MG63 (cell line): ENCODE data around the gene ADCY7. TPM values are rescaled to one million over a fixed set of nuclear protein-coding genes. Genes with fewer than 3 reads are reported as not detected.
"Not testable (repeated sequence)": the region's sequence is repeated elsewhere in the genome, so short reads cannot be mapped to it uniquely, and the experiment has no call there.

ENCODE experiments used
- DNase-seq: peaks from one replicate; pipeline ENCODE4 v3.0.0-alpha.2; 2020
- H3K27me3 ChIP-seq: fragments of 250-450 bp; sonication (Bioruptor Pico); 2 replicates; pipeline ENCODE4 v1.5.1; 2020; ENCODE audit warnings: mild to moderate bottlenecking, moderate library complexity
- H3K36me3 ChIP-seq: fragments of 250-450 bp; sonication (Bioruptor Pico); 2 replicates; pipeline ENCODE4 v1.5.1; 2020; ENCODE audit warnings: mild to moderate bottlenecking, moderate library complexity
- H3K4me3 ChIP-seq: fragments of 250-450 bp; sonication (Bioruptor Pico); 2 replicates; pipeline ENCODE4 v1.5.1; 2020; ENCODE audit warnings: mild to moderate bottlenecking, moderate library complexity
- H3K9me3 ChIP-seq: fragments of 250-450 bp; sonication (Bioruptor Pico); 2 replicates; pipeline ENCODE4 v1.5.1; 2020; ENCODE audit warnings: mild to moderate bottlenecking, moderate library complexity
- total RNA-seq: library from RNA; depleted of rRNA; stranded (reverse); fragments of >200 nt; shearing (Covaris generic); gene quantifications from 2 replicates; pipeline ENCODE4 v1.2.3, GENCODE V29; 2014; ENCODE audit warnings: low replicate concordance

Gene ADCY7
- total RNA-seq, 1 experiment from 2014 or later = 28.0 TPM

- H3K36me3 ChIP-seq = peaks cover 34% of the 10 kb centered on the region
- no peak overlapping the region for H3K4me3 ChIP-seq
- no peak for DNase-seq
- H3K27me3 ChIP-seq = no peaks in the 10 kb centered on the region
- H3K9me3 ChIP-seq = no peaks in the 10 kb centered on the region
Observed at GRCh38 chr16:50326835-50327465, 60.6 kb downstream of the ADCY7 start.

GRCh38 chr16:50329446-50330189 lies 63.3 kb downstream of the ADCY7 start:
- DNase-seq = no peak
- no peak overlapping the region for H3K4me3 ChIP-seq
- H3K27me3 ChIP-seq = no peaks in the 10 kb centered on the region
- H3K36me3 ChIP-seq = peaks cover 21% of the 10 kb centered on the region
- H3K9me3 ChIP-seq = no peaks in the 10 kb centered on the region

GRCh38 chr16:50331570-50331969 lies 65.2 kb downstream of the ADCY7 start:
- DNase-seq = no peak
- H3K4me3 ChIP-seq = no peak overlapping the region
- H3K36me3 ChIP-seq = peaks cover 7% of the 10 kb centered on the region
- H3K27me3 ChIP-seq = no peaks in the 10 kb centered on the region
- no peaks in the 10 kb centered on the region for H3K9me3 ChIP-seq

GRCh38 chr16:50332599-50332998 lies 66.2 kb downstream of the ADCY7 start:
- H3K4me3 ChIP-seq = no peak overlapping the region
- no peaks in the 10 kb centered on the region for H3K27me3 ChIP-seq
- peaks cover 5% of the 10 kb centered on the region for H3K36me3 ChIP-seq
- no peak for DNase-seq
- no peaks in the 10 kb centered on the region for H3K9me3 ChIP-seq

- Histone ChIP-seq H3K4me3 (no peak overlapping the region), H3K9me3 (no peaks in the 10 kb centered on the region), H3K36me3 (peaks cover 3% of the 10 kb centered on the region), H3K27me3 (no peaks in the 10 kb centered on the region)
- no peak for DNase-seq
Observed at GRCh38 chr16:50334106-50334975, 68.0 kb downstream of the ADCY7 start.

GRCh38 chr16:50335196-50335958 lies 69.0 kb downstream of the ADCY7 start:
- no peaks in the 10 kb centered on the region for H3K9me3 ChIP-seq
- peaks cover 4% of the 10 kb centered on the region for H3K36me3 ChIP-seq
- no peak overlapping the region for H3K4me3 ChIP-seq
- no peaks in the 10 kb centered on the region for H3K27me3 ChIP-seq
- no peak for DNase-seq

- H3K27me3 ChIP-seq = no peaks in the 10 kb centered on the region
- no peaks in the 10 kb centered on the region for H3K9me3 ChIP-seq
- no peak overlapping the region for H3K4me3 ChIP-seq
- peaks cover 7% of the 10 kb centered on the region for H3K36me3 ChIP-seq
- no peak for DNase-seq
Observed at GRCh38 chr16:50336884-50337283, 70.5 kb downstream of the ADCY7 start.

GRCh38 chr16:50338371-50339231 lies 72.2 kb downstream of the ADCY7 start:
- H3K9me3 ChIP-seq = no peaks in the 10 kb centered on the region
- no peak for DNase-seq
- no peaks in the 10 kb centered on the region for H3K27me3 ChIP-seq
- H3K4me3 ChIP-seq = no peak overlapping the region
- H3K36me3 ChIP-seq = peaks cover 7% of the 10 kb centered on the region

GRCh38 chr16:50340578-50340977 lies 74.2 kb downstream of the ADCY7 start:
- Histone ChIP-seq H3K36me3 (peaks cover 11% of the 10 kb centered on the region), H3K4me3 (no peak overlapping the region), H3K9me3 (no peaks in the 10 kb centered on the region), H3K27me3 (no peaks in the 10 kb centered on the region)
- DNase-seq = no peak

GRCh38 chr16:50343566-50343965 lies 77.2 kb downstream of the ADCY7 start:
- not testable (repeated sequence) for H3K9me3 ChIP-seq, DNase-seq, H3K27me3 ChIP-seq, H3K4me3 ChIP-seq
- peaks cover 19% of the 10 kb centered on the region for H3K36me3 ChIP-seq

GRCh38 chr16:50345210-50345609 lies 78.9 kb downstream of the ADCY7 start:
- not testable (repeated sequence) for H3K4me3 ChIP-seq, H3K27me3 ChIP-seq, H3K9me3 ChIP-seq, DNase-seq
- peaks cover 32% of the 10 kb centered on the region for H3K36me3 ChIP-seq

GRCh38 chr16:50351116-50351515 lies 84.8 kb downstream of the ADCY7 start:
- H3K27me3 ChIP-seq = no peaks in the 10 kb centered on the region
- DNase-seq = no peak

GRCh38 chr16:50351952-50352351 lies 85.6 kb downstream of the ADCY7 start:
- no peaks in the 10 kb centered on the region for H3K27me3 ChIP-seq
- no peak overlapping the region for H3K4me3 ChIP-seq
- DNase-seq = no peak
- H3K36me3 ChIP-seq = peaks cover 45% of the 10 kb centered on the region
- no peaks in the 10 kb centered on the region; the same call in 1 of the 2 replicates for H3K9me3 ChIP-seq

More at GRCh38 chr16:50351116-50351515, 84.8 kb downstream of the ADCY7 start:
- Histone ChIP-seq H3K9me3 (no peaks in the 10 kb centered on the region; the same call in 1 of the 2 replicates), H3K4me3 (no peak overlapping the region), H3K36me3 (peaks cover 48% of the 10 kb centered on the region)

- Histone ChIP-seq H3K9me3 (no peaks in the 10 kb centered on the region; the same call in 1 of the 2 replicates), H3K27me3 (no peaks in the 10 kb centered on the region), H3K4me3 (no peak overlapping the region), H3K36me3 (peaks cover 48% of the 10 kb centered on the region)
- no peak for DNase-seq
Observed at GRCh38 chr16:50354082-50354481, 87.7 kb downstream of the ADCY7 start.

- H3K4me3 ChIP-seq = no peak overlapping the region
- H3K36me3 ChIP-seq = peaks cover 45% of the 10 kb centered on the region
- no peak for DNase-seq
- H3K9me3 ChIP-seq = no peaks in the 10 kb centered on the region; the same call in 1 of the 2 replicates
- no peaks in the 10 kb centered on the region for H3K27me3 ChIP-seq
Observed at GRCh38 chr16:50354629-50355456, 88.5 kb downstream of the ADCY7 start.
